Stimulated activated CD4-positive, alpha-beta T cell treated with anti-CD3 and anti-CD28 coated beads, Interleukin-4, amount 100 ng/mL, for 1 hour (primary cell): Measurements from ENCODE around the gene IDNK.
"Not testable (repeated sequence)": the region's sequence is repeated elsewhere in the genome, so short reads cannot be mapped to it uniquely, and the experiment has no call there.

ENCODE experiments used
- DNase-seq: peaks from one replicate; pipeline ENCODE4 v3.0.0-alpha.2; 2020

Gene IDNK

GRCh38 chr9:83622939-83623678 lies at the start of gene IDNK:
IDNK (plus strand) TSS chr9:83623143; CDS start chr9:83623172, 29 bp downstream.
- DNase-seq = peak; percentile 64

- no peak for DNase-seq
Measured at GRCh38 chr9:83574482-83574881, 48.5 kb upstream of the IDNK start.

GRCh38 chr9:83582029-83582428 lies 40.9 kb upstream of the IDNK start:
- no peak for DNase-seq

- DNase-seq = peak; percentile 14
Measured at GRCh38 chr9:83583151-83584014, 39.6 kb upstream of the IDNK start.

- no peak for DNase-seq
Measured at GRCh38 chr9:83584995-83585394, 37.9 kb upstream of the IDNK start.

GRCh38 chr9:83588256-83588655 lies 34.7 kb upstream of the IDNK start:
- DNase-seq = no peak

GRCh38 chr9:83596899-83597504 lies 25.9 kb upstream of the IDNK start:
- peak; percentile 21 for DNase-seq

- no peak for DNase-seq
Measured at GRCh38 chr9:83598487-83598886, 24.5 kb upstream of the IDNK start.

GRCh38 chr9:83599071-83599470 lies 23.9 kb upstream of the IDNK start:
- DNase-seq = no peak

- DNase-seq = no peak
Measured at GRCh38 chr9:83601463-83601862, 21.5 kb upstream of the IDNK start.

GRCh38 chr9:83607620-83608019 lies 15.3 kb upstream of the IDNK start:
- DNase-seq = not testable (repeated sequence)

- not testable (repeated sequence) for DNase-seq
Measured at GRCh38 chr9:83613298-83613697, 9.6 kb upstream of the IDNK start.

- no peak for DNase-seq
Measured at GRCh38 chr9:83617299-83617698, 5.6 kb upstream of the IDNK start.

- peak; percentile 36 for DNase-seq
Measured at GRCh38 chr9:83620841-83621636, 1.9 kb upstream of the IDNK start.

- DNase-seq = peak; percentile 66
Measured at GRCh38 chr9:83622433-83622938, 457 bp upstream of the IDNK start.

GRCh38 chr9:83623679-83624076 lies 735 bp downstream of the IDNK start:
- no peak for DNase-seq

GRCh38 chr9:83625178-83625577 lies 2.2 kb downstream of the IDNK start:
- no peak for DNase-seq

GRCh38 chr9:83628540-83628939 lies 5.6 kb downstream of the IDNK start:
- no peak for DNase-seq

GRCh38 chr9:83629433-83630104 lies 6.6 kb downstream of the IDNK start:
- no peak for DNase-seq

GRCh38 chr9:83630938-83631457 lies 8.1 kb downstream of the IDNK start:
- DNase-seq = no peak

GRCh38 chr9:83633255-83633654 lies 10.3 kb downstream of the IDNK start:
- DNase-seq = no peak

GRCh38 chr9:83633676-83634075 lies 10.7 kb downstream of the IDNK start:
- DNase-seq = no peak
